ENCODE results near the gene SLC8A2.

Gene SLC8A2

DNA sequence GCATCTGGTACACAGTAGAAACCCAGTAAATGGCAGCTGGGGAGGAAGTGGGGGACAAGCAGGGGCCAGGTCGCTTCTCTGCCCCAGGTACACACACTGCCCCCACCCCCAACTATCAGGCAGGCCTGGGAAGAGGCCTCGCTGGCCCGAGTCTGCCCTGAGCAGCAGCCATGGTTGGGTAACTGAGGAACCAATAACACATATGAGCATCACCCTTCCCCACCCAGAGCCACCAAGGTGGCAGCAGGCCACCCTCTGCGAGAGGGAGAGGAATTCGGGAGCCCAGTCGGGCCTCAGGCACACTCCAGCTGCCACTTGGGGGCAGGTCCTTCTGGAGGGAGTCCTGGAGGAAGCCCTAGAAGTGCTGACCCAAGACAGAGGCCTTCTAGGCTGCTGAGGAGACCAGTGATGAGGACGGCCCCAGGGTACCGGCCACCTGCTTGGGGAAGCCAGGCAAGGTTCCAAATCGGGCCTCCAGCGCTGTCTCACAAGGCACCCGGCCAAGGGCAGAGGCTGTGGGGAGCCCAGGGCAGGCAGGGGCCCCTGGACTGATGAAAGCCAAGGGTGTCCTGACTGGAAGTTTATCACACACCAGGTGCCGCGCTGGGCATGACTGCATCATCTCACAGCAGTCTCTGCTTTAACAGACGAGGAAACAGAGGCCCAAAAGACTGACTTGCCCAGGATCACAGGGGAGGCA, 26.3 kb upstream of the SLC8A2 start:
- in situ Hi-C loops (cut with MboI; ENCODE audit: low sequenced_read_pairs, unreplicated experiment): no loop called here
- TF ChIP-seq, protein P1, sequence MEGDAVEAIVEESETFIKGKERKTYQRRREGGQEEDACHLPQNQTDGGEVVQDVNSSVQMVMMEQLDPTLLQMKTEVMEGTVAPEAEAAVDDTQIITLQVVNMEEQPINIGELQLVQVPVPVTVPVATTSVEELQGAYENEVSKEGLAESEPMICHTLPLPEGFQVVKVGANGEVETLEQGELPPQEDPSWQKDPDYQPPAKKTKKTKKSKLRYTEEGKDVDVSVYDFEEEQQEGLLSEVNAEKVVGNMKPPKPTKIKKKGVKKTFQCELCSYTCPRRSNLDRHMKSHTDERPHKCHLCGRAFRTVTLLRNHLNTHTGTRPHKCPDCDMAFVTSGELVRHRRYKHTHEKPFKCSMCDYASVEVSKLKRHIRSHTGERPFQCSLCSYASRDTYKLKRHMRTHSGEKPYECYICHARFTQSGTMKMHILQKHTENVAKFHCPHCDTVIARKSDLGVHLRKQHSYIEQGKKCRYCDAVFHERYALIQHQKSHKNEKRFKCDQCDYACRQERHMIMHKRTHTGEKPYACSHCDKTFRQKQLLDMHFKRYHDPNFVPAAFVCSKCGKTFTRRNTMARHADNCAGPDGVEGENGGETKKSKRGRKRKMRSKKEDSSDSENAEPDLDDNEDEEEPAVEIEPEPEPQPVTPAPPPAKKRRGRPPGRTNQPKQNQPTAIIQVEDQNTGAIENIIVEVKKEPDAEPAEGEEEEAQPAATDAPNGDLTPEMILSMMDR (IDR thresholded peaks at IDR 0.05; ENCODE audit: borderline replicate concordance, control extremely low read depth, extremely low read depth, insufficient read depth, missing control alignments): no peak
- no peak for DNase-seq (ENCODE audit: low spot score)

DNA sequence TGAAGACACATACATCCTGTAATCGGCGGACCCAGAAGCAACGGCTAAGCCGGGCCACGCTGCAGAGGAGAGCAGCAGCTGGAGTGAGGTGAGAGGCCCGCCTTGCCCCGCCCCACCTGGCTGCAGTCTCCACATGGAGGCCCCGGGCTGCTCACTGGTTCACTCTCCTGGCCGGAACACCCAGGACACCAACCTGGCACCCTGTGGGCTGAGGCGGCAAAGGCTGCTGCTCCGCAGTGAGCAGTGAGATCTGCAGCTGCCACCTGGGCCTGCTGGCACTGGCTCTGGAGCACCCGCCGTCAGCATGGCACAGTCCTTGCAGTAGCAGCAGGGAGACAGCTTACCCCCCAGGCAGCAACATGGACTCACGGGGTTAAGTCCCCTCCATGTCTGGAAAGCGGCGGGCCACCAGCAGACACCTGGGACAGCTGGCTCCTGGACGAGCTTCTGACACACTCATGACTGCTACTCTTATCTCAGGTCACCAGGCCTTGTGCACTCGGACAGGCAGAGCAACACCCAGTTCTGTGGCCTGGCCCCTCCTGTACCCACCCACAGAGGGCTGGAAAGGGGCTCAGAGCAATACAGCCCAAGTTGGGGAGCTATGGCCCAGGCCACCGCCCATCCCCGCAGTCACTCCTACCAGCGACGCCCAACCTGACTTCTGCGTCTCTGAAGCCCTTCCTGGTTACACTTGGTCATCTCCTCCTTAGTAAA, 25.5 kb upstream of the SLC8A2 start:
- in situ Hi-C loops (cut with MboI; ENCODE audit: low sequenced_read_pairs, unreplicated experiment): no loop called here
- TF ChIP-seq, protein P1 (IDR thresholded peaks at IDR 0.05; ENCODE audit: borderline replicate concordance, control extremely low read depth, extremely low read depth, insufficient read depth, missing control alignments): no peak
- no peak for DNase-seq (ENCODE audit: low spot score)

DNA sequence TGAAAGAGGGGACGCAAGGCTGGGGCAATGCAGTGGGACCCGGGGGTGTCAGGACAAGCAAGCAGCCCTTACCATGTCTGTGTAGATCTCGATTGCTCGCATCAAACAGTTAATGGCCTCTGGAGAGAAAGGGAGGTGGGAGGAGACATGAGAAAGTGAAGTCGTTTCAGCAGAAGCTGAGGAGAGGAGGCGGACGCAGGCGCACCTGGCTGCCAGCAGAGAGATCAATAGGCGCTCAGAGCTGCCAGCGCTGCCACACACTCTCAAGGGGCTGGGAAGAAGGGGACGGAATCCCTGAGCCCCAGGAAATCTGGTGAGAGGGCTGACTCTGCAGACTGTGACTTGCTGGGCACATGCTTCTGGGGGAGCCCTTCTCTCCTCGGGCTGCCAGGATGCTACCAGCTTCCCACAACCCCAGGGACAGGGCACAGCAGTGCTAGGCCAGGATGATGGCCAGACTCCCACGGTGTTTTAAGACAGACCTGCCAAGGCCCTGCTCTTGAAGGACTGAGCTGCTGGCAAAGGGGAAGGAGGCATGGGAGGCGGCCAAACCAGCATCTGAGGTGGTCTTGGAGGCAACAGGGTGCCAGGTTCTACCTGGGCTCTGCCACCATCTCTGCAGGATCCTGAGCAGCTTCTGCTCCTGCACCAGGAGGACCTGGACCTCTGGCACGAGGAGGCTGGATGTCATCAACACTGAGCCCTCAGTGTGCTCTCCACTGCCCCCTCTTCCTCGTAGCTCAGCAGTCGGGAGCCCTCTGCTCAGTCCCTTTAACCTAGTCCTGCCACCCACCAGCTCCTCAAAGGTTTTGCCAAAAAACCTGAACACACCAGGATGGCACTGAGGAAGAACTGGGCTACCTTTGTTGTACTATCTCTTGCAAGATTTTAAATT, 24.0 kb upstream of the SLC8A2 start:
- no peak for DNase-seq (ENCODE audit: low spot score)
- TF ChIP-seq, protein P1 (IDR thresholded peaks at IDR 0.05; ENCODE audit: borderline replicate concordance, control extremely low read depth, extremely low read depth, insufficient read depth, missing control alignments): no peak
- in situ Hi-C loops (cut with MboI; ENCODE audit: low sequenced_read_pairs, unreplicated experiment): no loop called here

DNA sequence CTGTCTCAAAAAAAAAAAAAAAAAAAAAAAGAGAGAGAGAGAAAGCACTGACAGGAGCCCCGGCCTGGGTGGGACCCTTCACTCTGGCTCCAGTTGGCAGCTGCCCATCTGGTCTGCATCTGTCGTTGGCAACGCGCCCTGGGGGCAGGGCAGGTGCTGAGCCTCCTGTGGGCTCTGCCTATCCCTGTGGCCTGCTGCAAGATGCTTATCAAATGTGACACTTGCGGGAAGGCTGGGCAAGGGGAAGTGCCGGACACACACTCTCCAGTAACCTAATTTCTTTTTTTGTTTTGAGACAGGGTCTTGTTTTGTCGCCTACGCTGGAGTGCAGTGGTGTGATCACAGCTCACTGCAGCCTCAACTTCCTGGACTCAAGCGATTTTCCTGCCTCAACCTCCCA, 23.0 kb upstream of the SLC8A2 start:
- in situ Hi-C loops (cut with MboI; ENCODE audit: low sequenced_read_pairs, unreplicated experiment): no loop called here
- TF ChIP-seq, protein P1 (IDR thresholded peaks at IDR 0.05; ENCODE audit: borderline replicate concordance, control extremely low read depth, extremely low read depth, insufficient read depth, missing control alignments): no peak

DNA sequence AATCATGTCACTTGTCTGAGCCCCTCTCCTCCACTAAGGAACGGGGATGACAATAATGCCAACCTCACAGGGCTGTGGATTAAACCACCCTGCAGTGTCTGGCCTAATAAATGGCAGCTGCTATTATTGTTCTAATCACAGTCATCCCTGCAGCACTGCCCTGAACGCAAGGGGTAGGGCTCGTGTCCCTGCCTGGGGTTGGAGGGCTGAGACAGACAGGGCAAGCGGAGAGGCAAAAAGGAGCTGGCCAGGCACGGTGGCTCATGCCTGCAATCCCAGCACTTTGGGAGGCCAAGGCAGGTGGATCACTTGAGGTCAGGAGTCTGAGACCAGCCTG, 22.5 kb upstream of the SLC8A2 start:
- DNase-seq (ENCODE audit: low spot score): no peak
- TF ChIP-seq, protein P1 (IDR thresholded peaks at IDR 0.05; ENCODE audit: borderline replicate concordance, control extremely low read depth, extremely low read depth, insufficient read depth, missing control alignments): no peak
- in situ Hi-C loops (cut with MboI; ENCODE audit: low sequenced_read_pairs, unreplicated experiment): no loop called here

More for the DNA sequence above, 23.0 kb upstream of the SLC8A2 start:
- no peak for DNase-seq (ENCODE audit: low spot score)

DNA sequence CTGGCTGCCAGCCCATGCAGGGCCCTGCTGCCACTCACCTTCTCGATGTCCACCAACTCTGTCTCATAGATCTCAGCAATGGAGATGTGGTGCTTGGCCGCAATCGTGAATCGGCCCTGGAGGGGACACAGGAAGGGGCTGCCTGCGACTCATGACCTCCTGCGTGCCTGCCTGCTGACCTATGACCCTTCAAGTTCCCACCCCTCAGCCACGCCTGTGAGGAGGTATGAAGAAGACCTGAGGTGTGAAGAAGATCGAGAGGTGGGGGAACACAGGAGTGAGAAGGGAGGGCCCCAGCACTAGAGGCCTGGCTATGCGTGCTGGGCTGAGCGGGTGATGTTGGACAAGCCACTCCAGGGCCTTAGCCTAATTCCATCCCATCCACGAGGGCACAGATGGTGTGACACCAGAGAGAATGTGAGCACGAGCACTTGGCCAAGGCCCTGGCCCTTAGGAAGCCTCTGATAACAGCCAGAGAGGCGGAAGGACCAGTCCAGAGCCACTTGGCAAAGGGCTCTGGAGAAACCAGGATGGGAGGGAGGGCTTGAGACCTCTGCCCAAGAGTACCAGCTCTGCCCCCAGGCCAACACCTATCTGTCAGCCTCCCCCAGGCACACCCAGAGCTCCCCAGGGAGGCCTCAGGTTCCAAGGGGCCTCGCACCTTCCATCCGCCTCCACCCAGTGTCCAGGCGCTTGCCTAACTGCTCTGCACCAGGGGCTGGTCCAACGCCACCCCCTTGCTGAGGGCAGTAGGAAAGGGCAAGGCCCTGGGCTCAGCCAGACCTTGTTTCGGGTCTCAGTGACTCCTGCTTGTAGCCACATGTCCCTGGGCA, 21.9 kb upstream of the SLC8A2 start:
- in situ Hi-C loops (cut with MboI; ENCODE audit: low sequenced_read_pairs, unreplicated experiment): no loop called here
- TF ChIP-seq, protein P1 (IDR thresholded peaks at IDR 0.05; ENCODE audit: borderline replicate concordance, control extremely low read depth, extremely low read depth, insufficient read depth, missing control alignments): no peak
- DNase-seq (ENCODE audit: low spot score): no peak
